T-cell (primary cell): Measurements from ENCODE around the gene ADRA1B. TPM values are rescaled to one million over a fixed set of nuclear protein-coding genes. Genes with fewer than 3 reads are reported as not detected.
"Not testable (repeated sequence)": the region's sequence is repeated elsewhere in the genome, so short reads cannot be mapped to it uniquely, and the experiment has no call there.

Experiments
- ATAC-seq, 4 experiments: fragments of 200-7000 bp in 3 of 4; fragments of 150-1000 bp in 1 of 4; cut with Tn5 transposase; replicated peaks in 1 of 4; 1 replicate in 3 of 4; 2 replicates in 1 of 4; pipeline ENCODE4 v1.10.0; 2021; ENCODE audit warnings: moderate library complexity in 3 of 4, mild to moderate bottlenecking in 2 of 4, moderate number of reproducible peaks in 1 of 4
- CTCF ChIA-PET, 2 donors: fragments of 300-600 bp; sonication (Branson Sonifier 250); formaldehyde crosslinking; loops; one replicate each; lab custom pipeline; 2022; ENCODE audit warnings: antibody characterized with exemption in 2 of 2; lab: Charles Lee
- POLR2A ChIA-PET, 2 donors: fragments of 300-600 bp; sonication (Branson Sonifier 250); formaldehyde crosslinking; loops; one replicate each; lab custom pipeline; 2022; ENCODE audit warnings: antibody characterized with exemption in 2 of 2; lab: Charles Lee
- DNase-seq, 35 experiments: peaks; one replicate each; pipeline versions ENCODE4 v3.0.0 to v3.0.0-alpha.2; 2013 to 2023
- H3K27ac ChIP-seq: one replicate; pipeline ENCODE4 v1.5.1; 2013; ENCODE audit warnings: low read length
- H3K27me3 ChIP-seq, 2 experiments: replicated peaks in 1 of 2; 1 replicate in 1 of 2; 2 replicates in 1 of 2; pipeline versions ENCODE4 v1.6.1 to v1.7.0; 2013; ENCODE audit warnings: low read length in 1 of 2, mixed read lengths in 1 of 2; ENCODE audit not compliant: control insufficient read depth in 2 of 2, insufficient read depth in 2 of 2; ENCODE audit errors: extremely low read depth in 1 of 2
- H3K36me3 ChIP-seq, 2 donors: 1 replicate in 1 of 2; 2 replicates in 1 of 2; pipeline versions ENCODE4 v1.6.1 to v1.7.0; 2013; ENCODE audit warnings: low read length in 1 of 2; ENCODE audit not compliant: control insufficient read depth in 2 of 2, insufficient read depth in 1 of 2; ENCODE audit errors: extremely low read depth in 1 of 2
- H3K4me1 ChIP-seq, 2 experiments: 1 replicate in 1 of 2; 2 replicates in 1 of 2; pipeline versions ENCODE4 v1.6.1 to v1.7.0; 2013; ENCODE audit warnings: low read length in 2 of 2, mixed read lengths in 1 of 2; ENCODE audit not compliant: insufficient read depth in 2 of 2, control insufficient read depth in 1 of 2; ENCODE audit errors: extremely low read depth in 1 of 2
- H3K4me3 ChIP-seq, 2 donors: 1 replicate in 1 of 2; 2 replicates in 1 of 2; pipeline versions ENCODE4 v1.5.1 to v1.7.0; 2013; ENCODE audit warnings: mild to moderate bottlenecking in 2 of 2, low read length in 1 of 2, moderate library complexity in 1 of 2; ENCODE audit not compliant: control insufficient read depth in 1 of 2; ENCODE audit errors: extremely low read depth in 1 of 2
- H3K9me3 ChIP-seq: 2 replicates; pipeline ENCODE4 v1.7.0; 2013
- H3K27ac Mint-ChIP-seq, 2 donors: one replicate each; pipeline ENCODE4 v1.8.0; 2020 to 2021; ENCODE audit warnings: mild to moderate bottlenecking in 2 of 2, mixed read lengths in 2 of 2
- H3K27me3 Mint-ChIP-seq, 2 donors: one replicate each; pipeline ENCODE4 v1.8.0; 2021 to 2022; ENCODE audit warnings: mixed read lengths in 2 of 2
- H3K36me3 Mint-ChIP-seq: one replicate; pipeline ENCODE4 v1.8.0; 2021; ENCODE audit warnings: mixed read lengths
- H3K4me1 Mint-ChIP-seq, 3 donors: one replicate each; pipeline ENCODE4 v1.8.0; 2020 to 2022; ENCODE audit warnings: mixed read lengths in 3 of 3, mild to moderate bottlenecking in 1 of 3
- H3K4me3 Mint-ChIP-seq, 3 donors: one replicate each; pipeline ENCODE4 v1.8.0; 2020 to 2022; ENCODE audit warnings: mild to moderate bottlenecking in 3 of 3, mixed read lengths in 3 of 3, moderate library complexity in 3 of 3
- H3K9me3 Mint-ChIP-seq, 3 donors: one replicate each; pipeline ENCODE4 v1.8.0; 2020 to 2022; ENCODE audit warnings: mixed read lengths in 3 of 3
- WGBS: methylation state at CpG from one replicate; pipeline ENCODE4 v1.1.5; 2013; ENCODE audit warnings: missing lambda C conversion rate; ENCODE audit not compliant: insufficient coverage; 5-methylcytosine and 5-hydroxymethylcytosine counted together
- total RNA-seq, 35 experiments: library from RNA in 6 of 35; stranded (reverse) in 6 of 35; fragments of 120-200 nt in 1 of 35; gene quantifications; one replicate each; pipeline versions ENCODE4 v1.2.1 to v1.2.4 and lab custom pipeline; 2013 to 2026

Gene ADRA1B
- total RNA-seq, 5 donors from 2014 or later (not counting 1 experiment from before 2014, with no cell fraction given) = 0.12 TPM; not detected in 4

DNA sequence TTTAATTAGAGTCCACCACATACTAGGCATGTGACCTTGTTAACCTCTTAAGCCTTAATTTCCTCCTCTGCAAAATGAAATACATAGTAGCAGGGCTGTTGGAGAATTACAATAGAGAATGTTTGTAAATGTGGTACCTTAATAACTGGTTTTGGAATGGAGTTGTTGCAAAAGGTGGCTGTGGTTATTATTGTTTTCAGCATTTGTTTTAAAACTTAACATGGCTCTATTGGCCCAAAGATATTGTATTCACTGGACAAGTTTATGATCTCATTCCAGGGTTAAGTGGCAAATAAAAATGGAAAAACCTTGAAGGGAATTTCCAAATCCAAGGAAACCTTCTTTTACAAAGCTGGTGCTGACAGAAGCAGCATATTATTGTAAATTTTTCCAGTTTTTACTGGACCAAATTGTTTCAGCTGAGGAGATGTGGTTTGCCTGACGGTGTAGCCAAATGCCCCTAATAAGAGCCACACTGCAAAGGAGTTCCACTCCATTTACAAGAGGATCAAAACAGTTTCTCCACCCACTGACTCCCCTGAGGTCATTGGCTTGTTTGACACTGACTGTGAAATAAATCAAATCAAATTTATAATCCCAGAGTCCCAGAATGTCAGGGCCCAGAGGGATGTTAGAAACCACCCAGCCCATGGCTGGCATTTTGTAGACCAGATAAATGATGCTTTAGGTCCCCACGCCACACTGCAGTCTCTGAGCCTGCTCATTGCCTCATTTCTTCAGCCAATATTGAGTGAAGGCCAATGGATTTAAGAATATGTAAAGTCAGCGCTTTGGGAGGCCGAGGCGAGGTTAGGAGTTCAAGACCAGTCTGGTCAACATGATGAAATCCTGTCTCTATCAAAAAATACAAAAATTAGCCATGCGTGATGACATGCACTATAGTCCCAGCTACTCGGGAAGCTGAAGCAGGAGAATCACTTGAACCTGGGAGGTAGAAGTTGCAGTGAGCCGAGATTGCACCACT, 45.2 kb downstream of the ADRA1B start:
- no peak overlapping the region for H3K4me3 ChIP-seq
- WGBS = 100% methylated on average over 2 of the region's 8 CpGs
- no peak overlapping the region for H3K27ac ChIP-seq
- H3K27me3 ChIP-seq = peaks cover 0 to 11% of the 10 kb centered on the region in 2 experiments
- H3K27ac Mint-ChIP-seq = no peak overlapping the region
- H3K36me3 ChIP-seq = no peaks in the 10 kb centered on the region
- DNase-seq = no peak
- no peaks in the 10 kb centered on the region for H3K36me3 Mint-ChIP-seq
- no peaks in the 10 kb centered on the region for H3K9me3 Mint-ChIP-seq
- CTCF ChIA-PET = no interaction called here
- no peaks in the 10 kb centered on the region for H3K4me1 ChIP-seq
- peaks cover 10 to 21% of the 10 kb centered on the region in 2 donors for H3K27me3 Mint-ChIP-seq
- ATAC-seq = no peak
- POLR2A ChIA-PET = no interaction called here
- H3K4me1 Mint-ChIP-seq = peaks cover 0 to 2% (median 0%) of the 10 kb centered on the region in 3 donors
- H3K9me3 ChIP-seq = no peaks in the 10 kb centered on the region
- no peak overlapping the region for H3K4me3 Mint-ChIP-seq

GRCh38 chr5:159962214-159962613, 45.9 kb downstream of the ADRA1B start:
- H3K4me3 ChIP-seq = no peak overlapping the region
- no peak for DNase-seq
- H3K9me3 Mint-ChIP-seq = no peaks in the 10 kb centered on the region
- H3K4me1 ChIP-seq = no peaks in the 10 kb centered on the region
- H3K36me3 Mint-ChIP-seq = no peaks in the 10 kb centered on the region
- H3K4me3 Mint-ChIP-seq = no peak overlapping the region
- peaks cover 17 to 27% of the 10 kb centered on the region in 2 donors for H3K27me3 Mint-ChIP-seq
- peaks cover 0 to 11% of the 10 kb centered on the region in 2 experiments for H3K27me3 ChIP-seq
- no peak for ATAC-seq
- no peak overlapping the region for H3K27ac ChIP-seq
- WGBS = 89% methylated on average over 3 of the region's 4 CpGs
- ChIA-PET POLR2A (interaction anchor here in 1 of 2 donors (0.7 kb wide), 1 partner anchor 368 kb away, joined by 7 read pairs; no protein-coding TSS in a partner anchor), CTCF (interaction anchor here (0.7 to 1.2 kb wide), 3 partner anchors 23 to 805 kb away, joined by 3 to 5 read pairs (median 4); no protein-coding TSS in a partner anchor)
- H3K4me1 Mint-ChIP-seq = peaks cover 0 to 2% (median 0%) of the 10 kb centered on the region in 3 donors
- H3K9me3 ChIP-seq = no peaks in the 10 kb centered on the region
- H3K36me3 ChIP-seq = no peaks in the 10 kb centered on the region
- H3K27ac Mint-ChIP-seq = no peak overlapping the region

- no peak overlapping the region for H3K4me3 Mint-ChIP-seq
Observed at GRCh38 chr5:159963935-159964334, 47.7 kb downstream of the ADRA1B start.

GRCh38 chr5:159965031-159965837, 49.0 kb downstream of the ADRA1B start:
- ATAC-seq (no peak), DNase-seq (peak in 6 of 35 experiments; percentile 8 to 24 (median 11))

More at GRCh38 chr5:159963935-159964334, 47.7 kb downstream of the ADRA1B start:
- ATAC-seq = no peak
- H3K9me3 Mint-ChIP-seq = no peaks in the 10 kb centered on the region
- Histone ChIP-seq H3K36me3 (no peaks in the 10 kb centered on the region), H3K4me3 (no peak overlapping the region), H3K27me3 (peaks cover 0 to 11% of the 10 kb centered on the region in 2 experiments), H3K9me3 (no peaks in the 10 kb centered on the region), H3K4me1 (no peaks in the 10 kb centered on the region), H3K27ac (no peak overlapping the region)
- DNase-seq = no peak
- H3K27me3 Mint-ChIP-seq = peaks cover 34 to 39% of the 10 kb centered on the region in 2 donors
- CTCF ChIA-PET = interaction anchor here in 1 of 2 donors (0.6 kb wide), 1 partner anchor 369 kb away, joined by 3 read pairs; no protein-coding TSS in a partner anchor
- POLR2A ChIA-PET = interaction anchor here in 1 of 2 donors (0.5 kb wide), 1 partner anchor 168 kb away, joined by 5 read pairs; no protein-coding TSS in a partner anchor
- H3K4me1 Mint-ChIP-seq = peaks cover 0 to 2% (median 0%) of the 10 kb centered on the region in 3 donors
- H3K36me3 Mint-ChIP-seq = no peaks in the 10 kb centered on the region
- no peak overlapping the region for H3K27ac Mint-ChIP-seq
- 71% methylated on average over 1 of the region's 6 CpGs for WGBS

GRCh38 chr5:159965838-159966128, 49.5 kb downstream of the ADRA1B start:
- H3K4me3 Mint-ChIP-seq, H3K36me3 Mint-ChIP-seq, H3K36me3 ChIP-seq, H3K27ac Mint-ChIP-seq, H3K27ac ChIP-seq, DNase-seq, CTCF ChIA-PET, ATAC-seq, H3K4me1 Mint-ChIP-seq, H3K9me3 ChIP-seq, H3K4me1 ChIP-seq, H3K4me3 ChIP-seq, POLR2A ChIA-PET, H3K9me3 Mint-ChIP-seq: not testable (repeated sequence)
- H3K27me3 ChIP-seq = peaks cover 1 to 15% of the 10 kb centered on the region in 2 experiments
- no CpG with 5 or more reads among the region's 4 CpGs for WGBS
- H3K27me3 Mint-ChIP-seq = peaks cover 46 to 54% of the 10 kb centered on the region in 2 donors

More at GRCh38 chr5:159965031-159965837, 49.0 kb downstream of the ADRA1B start:
- ChIA-PET POLR2A (no interaction called here), CTCF (interaction anchor here in 1 of 2 donors (0.6 kb wide), 1 partner anchor 407 kb away, joined by 3 read pairs; no protein-coding TSS in a partner anchor)
- Mint-ChIP-seq H3K4me3 (no peak overlapping the region), H3K36me3 (no peaks in the 10 kb centered on the region), H3K9me3 (no peaks in the 10 kb centered on the region), H3K4me1 (peaks cover 0 to 2% (median 0%) of the 10 kb centered on the region in 3 donors), H3K27ac (no peak overlapping the region), H3K27me3 (peaks cover 43 to 49% of the 10 kb centered on the region in 2 donors)
- Histone ChIP-seq H3K4me3 (no peak overlapping the region), H3K27me3 (peaks cover 0 to 11% of the 10 kb centered on the region in 2 experiments), H3K4me1 (no peaks in the 10 kb centered on the region), H3K36me3 (no peaks in the 10 kb centered on the region), H3K9me3 (no peaks in the 10 kb centered on the region), H3K27ac (no peak overlapping the region)
- WGBS = 61% methylated on average over 4 of the region's 12 CpGs

DNA sequence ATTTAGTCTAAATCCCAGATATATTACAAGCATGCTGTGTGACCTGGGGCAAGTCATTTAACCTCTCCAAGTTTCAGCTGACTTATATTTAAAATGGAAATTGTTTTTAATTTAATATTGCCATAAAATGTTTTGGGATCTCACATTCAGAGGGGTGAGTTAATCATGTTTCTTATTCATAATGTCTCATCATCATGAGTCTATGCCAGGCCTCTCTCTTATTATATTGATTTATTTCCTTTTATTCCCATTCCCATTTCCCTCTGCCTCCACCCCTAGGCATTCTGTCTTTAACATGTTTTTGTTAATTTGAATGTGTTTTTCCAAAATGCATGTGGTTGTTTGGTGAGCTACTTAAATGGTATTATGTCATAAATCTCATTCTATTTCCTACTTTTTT, 53.7 kb downstream of the ADRA1B start:
- ATAC-seq = no peak

More for the DNA sequence above, 53.7 kb downstream of the ADRA1B start:
- POLR2A ChIA-PET = no interaction called here
- H3K9me3 ChIP-seq = no peaks in the 10 kb centered on the region
- Mint-ChIP-seq H3K4me1 (peaks cover 8 to 15% (median 11%) of the 10 kb centered on the region in 3 donors), H3K9me3 (no peaks in the 10 kb centered on the region), H3K27ac (no peak overlapping the region), H3K36me3 (no peaks in the 10 kb centered on the region), H3K27me3 (peaks cover 75 to 81% of the 10 kb centered on the region in 2 donors), H3K4me3 (no peak overlapping the region)
- no peaks in the 10 kb centered on the region for H3K36me3 ChIP-seq
- peaks cover 0 to 8% of the 10 kb centered on the region in 2 experiments for H3K4me1 ChIP-seq
- no peak overlapping the region for H3K4me3 ChIP-seq
- H3K27ac ChIP-seq = no peak overlapping the region
- H3K27me3 ChIP-seq = peaks cover 20 to 33% of the 10 kb centered on the region in 2 experiments
- DNase-seq = no peak
- CTCF ChIA-PET = interaction anchor here in 1 of 2 donors (1.0 kb wide), 1 partner anchor 22 kb away, joined by 3 read pairs; no protein-coding TSS in a partner anchor
